HFFc6 (cell line): Measurements from ENCODE around the gene ATXN1. TPM values are rescaled to one million over a fixed set of nuclear protein-coding genes. Genes with fewer than 3 reads are reported as not detected.

Experiments
- DNase-seq: peaks from one replicate; pipeline ENCODE4 v3.0.0-alpha.2; 2018
- H3K27ac Mint-ChIP-seq: 2 replicates; pipeline ENCODE4 v1.8.0; 2020; ENCODE audit warnings: mild to moderate bottlenecking, mixed read lengths
- H3K27me3 Mint-ChIP-seq: 2 replicates; pipeline ENCODE4 v1.8.0; 2021; ENCODE audit warnings: mild to moderate bottlenecking, moderate library complexity, mixed read lengths; ENCODE audit not compliant: insufficient read depth
- H3K36me3 Mint-ChIP-seq: 2 replicates; pipeline ENCODE4 v1.8.0; 2021; ENCODE audit warnings: low read depth, mixed read lengths
- H3K4me1 Mint-ChIP-seq: 2 replicates; pipeline ENCODE4 v1.8.0; 2020; ENCODE audit warnings: low read depth, mixed read lengths
- H3K4me3 Mint-ChIP-seq: 2 replicates; pipeline ENCODE4 v1.8.0; 2020; ENCODE audit warnings: mild to moderate bottlenecking, moderate library complexity, mixed read lengths
- H3K9me3 Mint-ChIP-seq: 2 replicates; pipeline ENCODE4 v1.8.0; 2020; ENCODE audit warnings: mild to moderate bottlenecking, mixed read lengths
- CTCF ChIP-seq: fragments of 200-600 bp; sonication (generic); IDR thresholded peaks from 2 replicates; pipeline ENCODE4 v1.5.0; 2021; ENCODE audit warnings: antibody characterized with exemption, mild to moderate bottlenecking
- total RNA-seq, 6 experiments: library from RNA; stranded (reverse); fragmentation: NEBNext Ultra II Directional; extraction: Animal tissue kit (Norgen Biotek cat#: 25700); gene quantifications; 2 replicates in 1 of 6; 3 replicates in 5 of 6; pipeline ENCODE4 v1.2.3, GENCODE V29; 2021

Gene ATXN1
- total RNA-seq, 6 experiments from 2014 or later, result 28.2 to 41.5 (median 30.5) TPM

- Mint-ChIP-seq H3K9me3 (no peaks in the 10 kb centered on the region), H3K36me3 (peaks cover 7% of the 10 kb centered on the region; the same call in 1 of the 2 replicates), H3K4me3 (no peak overlapping the region), H3K27ac (no peak overlapping the region), H3K4me1 (peaks cover 45% of the 10 kb centered on the region), H3K27me3 (peaks cover 5% of the 10 kb centered on the region; the same call in 1 of the 2 replicates)
- no peak for TF ChIP-seq CTCF
- DNase-seq, result no peak
These were observed 258.0 kb downstream of the ATXN1 start for GRCh38 chr6:16503241-16503775.

- H3K4me1 Mint-ChIP-seq, result peaks cover 56% of the 10 kb centered on the region
- H3K9me3 Mint-ChIP-seq, result no peaks in the 10 kb centered on the region
- H3K27ac Mint-ChIP-seq, result no peak overlapping the region
- H3K36me3 Mint-ChIP-seq, result peaks cover 7% of the 10 kb centered on the region; the same call in 1 of the 2 replicates
- H3K4me3 Mint-ChIP-seq, result no peak overlapping the region
- TF ChIP-seq CTCF, result no peak
- peaks cover 2% of the 10 kb centered on the region; the same call in 1 of the 2 replicates for H3K27me3 Mint-ChIP-seq
- no peak for DNase-seq
These were observed 262.3 kb downstream of the ATXN1 start for GRCh38 chr6:16498957-16499356.

GRCh38 chr6:16498237-16498636, 263.0 kb downstream of the ATXN1 start:
- Mint-ChIP-seq H3K4me3 (no peak overlapping the region), H3K27me3 (peaks cover 2% of the 10 kb centered on the region; the same call in 1 of the 2 replicates), H3K27ac (no peak overlapping the region), H3K36me3 (peaks cover 7% of the 10 kb centered on the region; the same call in 1 of the 2 replicates), H3K4me1 (peaks cover 49% of the 10 kb centered on the region), H3K9me3 (no peaks in the 10 kb centered on the region)
- DNase-seq, result no peak
- no peak for TF ChIP-seq CTCF

- H3K36me3 Mint-ChIP-seq, result peaks cover 7% of the 10 kb centered on the region; the same call in 1 of the 2 replicates
- peak overlapping the region; percentile 24; the same call in 1 of the 2 replicates for H3K27ac Mint-ChIP-seq
- no peaks in the 10 kb centered on the region for H3K9me3 Mint-ChIP-seq
- TF ChIP-seq CTCF, result no peak
- peaks cover 2% of the 10 kb centered on the region; the same call in 1 of the 2 replicates for H3K27me3 Mint-ChIP-seq
- H3K4me3 Mint-ChIP-seq, result peak overlapping the region; percentile 57
- peaks cover 40% of the 10 kb centered on the region for H3K4me1 Mint-ChIP-seq
- no peak for DNase-seq
These were observed 264.1 kb downstream of the ATXN1 start for GRCh38 chr6:16496991-16497801.

GRCh38 chr6:16496210-16496609, 265.1 kb downstream of the ATXN1 start:
- Mint-ChIP-seq H3K27ac (no peak overlapping the region), H3K9me3 (no peaks in the 10 kb centered on the region), H3K36me3 (peaks cover 7% of the 10 kb centered on the region; the same call in 1 of the 2 replicates), H3K27me3 (peaks cover 2% of the 10 kb centered on the region; the same call in 1 of the 2 replicates), H3K4me1 (peaks cover 40% of the 10 kb centered on the region), H3K4me3 (no peak overlapping the region)
- TF ChIP-seq CTCF, result no peak
- no peak for DNase-seq
